Activated T-helper 1 cell treated with anti-CD3 and anti-CD28 coated beads, Interleukin-12 subunit alpha, Interleukin-12 subunit beta, Interleukin-2, Interleukin-4 antibody, amounts not matched to agents 30 ng/mL and 10 ng/mL and 1 ng/mL, durations not matched to agents 14 hours and 24 hours and 36 hours (primary cell): ENCODE measurements around the gene NAV2. TPM values are rescaled to one million over a fixed set of nuclear protein-coding genes. Genes with fewer than 3 reads are reported as not detected.
A peak's percentile ranks its signal among the peaks of the same experiment; 100 is the strongest.

Source experiments
- DNase-seq: peaks from one replicate; pipeline ENCODE4 v3.0.0; 2021; ENCODE audit warnings: low spot score
- H3K27ac Mint-ChIP-seq: one replicate; pipeline ENCODE4 v1.8.0; 2021; ENCODE audit warnings: mild to moderate bottlenecking, mixed read lengths
- H3K27me3 Mint-ChIP-seq: one replicate; pipeline ENCODE4 v1.8.0; 2022; ENCODE audit warnings: mild to moderate bottlenecking, moderate library complexity, mixed read lengths; ENCODE audit not compliant: insufficient read depth
- H3K36me3 Mint-ChIP-seq: one replicate; pipeline ENCODE4 v1.8.0; 2021; ENCODE audit warnings: low read depth, mixed read lengths
- H3K4me1 Mint-ChIP-seq: one replicate; pipeline ENCODE4 v1.8.0; 2021; ENCODE audit warnings: low read depth, mixed read lengths
- H3K4me3 Mint-ChIP-seq: one replicate; pipeline ENCODE4 v1.8.0; 2021; ENCODE audit warnings: mild to moderate bottlenecking, moderate library complexity, mixed read lengths
- H3K9me3 Mint-ChIP-seq: one replicate; pipeline ENCODE4 v1.8.0; 2021; ENCODE audit warnings: mixed read lengths
- intact Hi-C: fragments of 100-400 bp; cut with micrococcal nuclease; formaldehyde crosslinking; loops from one replicate; pipeline ENCODE4 v1.15.1; 2024
- total RNA-seq: library from RNA; stranded (reverse); gene quantifications from 2 replicates; pipeline ENCODE4 v1.2.3, GENCODE V29; 2022

Gene NAV2
- total RNA-seq, 1 donor from 2014 or later = 0.34 TPM

DNA sequence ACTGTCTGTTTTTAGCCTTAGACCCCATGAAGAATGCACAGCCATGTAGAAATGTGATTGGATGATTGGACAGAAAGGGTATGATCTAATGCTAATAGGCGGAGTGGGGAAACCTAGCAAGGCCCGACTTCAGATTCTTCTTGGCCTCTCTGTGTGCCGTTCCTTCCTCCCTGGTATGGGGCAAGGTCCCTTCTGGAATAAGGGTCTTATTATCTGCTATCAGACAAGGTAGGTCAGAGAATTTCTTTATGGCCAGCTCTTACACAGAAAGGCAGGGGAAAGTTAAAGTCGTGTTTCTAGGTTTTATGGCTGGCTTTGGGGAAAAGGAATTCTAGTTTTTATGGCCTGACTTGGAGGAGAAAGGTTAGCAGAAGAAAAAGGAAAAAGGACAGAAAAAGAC, 417.0 kb downstream of the NAV2 start:
- Mint-ChIP-seq H3K27ac (no peak overlapping the region), H3K27me3 (peaks cover 24% of the 10 kb centered on the region), H3K4me1 (peaks cover 14% of the 10 kb centered on the region), H3K36me3 (no peaks in the 10 kb centered on the region), H3K9me3 (no peaks in the 10 kb centered on the region), H3K4me3 (no peak overlapping the region)
- DNase-seq = no peak
- intact Hi-C loops = loop anchor here (5.0 kb wide), 1 partner anchor 192 kb away; no protein-coding TSS in a partner anchor

DNA sequence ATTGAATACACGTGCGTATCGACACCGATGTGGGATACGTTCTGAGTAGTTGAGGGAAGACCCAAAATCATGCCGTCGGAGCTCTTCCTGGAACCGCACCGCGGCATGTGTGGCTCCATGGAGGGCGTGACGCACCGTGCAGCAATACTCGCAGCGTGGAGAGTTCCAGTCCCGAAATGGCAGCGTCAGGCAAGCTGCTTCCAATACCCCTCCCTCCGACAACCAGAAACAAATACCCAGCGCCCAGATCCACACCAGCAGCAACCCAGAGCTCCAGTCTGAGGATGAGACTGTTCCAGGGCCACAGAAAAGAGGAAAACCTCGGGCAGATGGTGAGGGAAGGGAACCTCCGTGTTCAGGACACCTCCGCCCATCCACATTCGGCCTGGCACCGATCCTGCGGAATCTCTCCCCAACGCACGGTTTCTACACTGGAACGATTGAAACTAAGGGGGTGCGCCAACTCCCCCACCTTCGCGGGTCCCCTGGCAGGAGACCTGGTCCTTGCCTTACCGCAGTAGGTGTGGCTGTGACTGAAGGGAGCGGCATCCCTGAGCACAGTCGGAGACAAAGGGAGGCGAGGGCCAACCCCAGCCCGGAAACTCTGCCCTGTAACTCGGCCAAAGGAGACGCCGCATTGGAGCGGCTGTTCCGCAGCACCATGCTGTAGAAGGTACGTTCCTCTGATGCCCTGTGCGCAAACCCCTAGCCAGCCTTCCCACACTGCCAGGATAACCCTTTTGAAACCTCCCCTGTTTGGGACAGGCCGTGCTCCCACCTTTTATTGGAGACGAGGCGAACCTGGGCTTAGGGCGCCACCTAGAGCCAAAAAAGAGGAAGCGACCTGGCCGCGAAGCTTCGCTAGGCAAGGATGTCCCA, 419.4 kb downstream of the NAV2 start:
- Mint-ChIP-seq H3K27me3 (peaks cover 21% of the 10 kb centered on the region), H3K4me3 (peak overlapping the region; percentile 67), H3K4me1 (peaks cover 14% of the 10 kb centered on the region), H3K36me3 (no peaks in the 10 kb centered on the region), H3K9me3 (no peaks in the 10 kb centered on the region), H3K27ac (no peak overlapping the region)
- intact Hi-C loops = loop anchor here (1.0 to 5.0 kb wide), 2 partner anchors 181 to 195 kb away; no protein-coding TSS in a partner anchor
- DNase-seq = peak; percentile 20

DNA sequence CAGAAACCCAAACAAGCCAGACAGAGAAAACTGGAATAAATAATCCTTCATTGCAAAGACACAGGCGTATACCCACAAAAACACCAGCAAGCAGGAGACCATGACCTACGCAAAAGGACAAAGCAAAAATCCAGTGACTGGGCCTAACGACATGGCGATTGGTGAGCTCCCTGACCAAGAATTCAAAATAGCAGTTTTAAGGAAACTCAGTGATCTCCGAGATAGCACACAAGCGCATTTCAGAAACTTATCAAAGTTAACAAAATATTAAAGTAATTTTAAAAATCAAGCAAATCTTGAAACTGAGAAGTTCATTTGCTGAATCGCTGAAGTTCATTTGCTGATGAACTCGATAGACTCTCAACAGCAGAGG, 420.0 kb downstream of the NAV2 start:
- Mint-ChIP-seq H3K36me3 (no peaks in the 10 kb centered on the region), H3K4me3 (peak overlapping the region; percentile 67), H3K4me1 (peaks cover 14% of the 10 kb centered on the region), H3K27ac (no peak overlapping the region), H3K27me3 (peaks cover 21% of the 10 kb centered on the region), H3K9me3 (no peaks in the 10 kb centered on the region)
- DNase-seq = no peak
- intact Hi-C loops = loop anchor here (1.0 to 5.0 kb wide), 2 partner anchors 181 to 195 kb away; no protein-coding TSS in a partner anchor

DNA sequence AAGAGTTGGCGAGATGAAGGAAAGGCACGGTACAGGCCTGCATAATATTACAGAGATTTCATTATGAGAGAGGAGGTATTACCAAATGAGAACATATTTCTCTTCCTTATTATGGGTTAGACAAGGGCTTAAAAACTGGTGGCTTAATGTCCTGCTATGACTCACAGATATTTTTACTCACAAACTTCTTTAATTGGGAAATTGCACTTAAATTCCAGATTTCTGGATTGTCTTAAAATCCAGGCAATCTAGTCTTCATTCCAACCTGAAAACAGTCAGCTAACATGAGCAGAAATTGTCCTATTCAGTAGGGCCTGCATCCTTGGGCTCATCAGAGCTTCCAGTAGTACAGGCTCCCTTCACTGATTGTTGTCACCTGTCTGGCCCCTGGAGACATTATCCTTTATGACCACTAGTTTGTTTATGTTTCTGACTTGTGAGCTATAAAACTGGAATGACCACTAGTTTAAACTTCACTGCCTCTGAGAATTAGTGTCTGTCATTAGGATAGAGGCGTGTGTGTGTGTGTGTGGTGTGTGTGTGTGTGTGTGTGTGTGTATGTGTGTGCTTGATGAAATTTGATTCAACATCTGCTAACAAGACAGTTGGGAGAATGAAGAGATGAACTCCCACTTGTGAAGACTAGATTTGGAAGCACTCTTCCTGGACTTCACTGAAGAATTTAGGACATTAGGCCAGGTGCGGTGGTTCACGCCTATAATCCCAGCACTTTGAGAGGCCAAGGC, 422.5 kb downstream of the NAV2 start:
- H3K9me3 Mint-ChIP-seq = no peaks in the 10 kb centered on the region
- H3K27ac Mint-ChIP-seq = no peak overlapping the region
- H3K4me1 Mint-ChIP-seq = peaks cover 14% of the 10 kb centered on the region
- H3K36me3 Mint-ChIP-seq = no peaks in the 10 kb centered on the region
- H3K27me3 Mint-ChIP-seq = peaks cover 19% of the 10 kb centered on the region
- H3K4me3 Mint-ChIP-seq = no peak overlapping the region
- intact Hi-C loops = loop anchor here (5.0 kb wide), 1 partner anchor 198 kb away; no protein-coding TSS in a partner anchor
- no peak for DNase-seq

DNA sequence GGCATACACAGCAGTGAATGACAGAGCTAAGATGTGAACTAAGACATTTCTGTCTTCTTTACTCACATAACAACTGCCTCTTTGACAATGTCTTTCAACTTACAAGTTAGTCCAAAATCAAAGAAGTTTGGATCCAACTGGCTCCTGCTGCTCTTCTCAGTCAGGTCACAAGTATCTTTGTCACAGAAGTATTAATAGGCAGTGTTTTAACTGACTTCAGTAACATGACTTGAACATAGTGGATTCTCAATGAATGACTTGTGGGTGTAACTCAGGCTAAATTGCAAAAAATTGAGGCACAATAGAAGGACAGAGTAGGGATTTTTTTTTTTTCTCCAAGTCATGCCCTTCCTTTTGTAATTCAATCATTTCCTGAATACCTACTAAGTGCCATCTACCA, 425.0 kb downstream of the NAV2 start:
- no peak overlapping the region for H3K27ac Mint-ChIP-seq
- peaks cover 10% of the 10 kb centered on the region for H3K27me3 Mint-ChIP-seq
- no peak overlapping the region for H3K4me3 Mint-ChIP-seq
- DNase-seq = no peak
- intact Hi-C loops = no loop called here
- no peaks in the 10 kb centered on the region for H3K36me3 Mint-ChIP-seq
- peaks cover under 1% of the 10 kb centered on the region for H3K4me1 Mint-ChIP-seq
- no peaks in the 10 kb centered on the region for H3K9me3 Mint-ChIP-seq

DNA sequence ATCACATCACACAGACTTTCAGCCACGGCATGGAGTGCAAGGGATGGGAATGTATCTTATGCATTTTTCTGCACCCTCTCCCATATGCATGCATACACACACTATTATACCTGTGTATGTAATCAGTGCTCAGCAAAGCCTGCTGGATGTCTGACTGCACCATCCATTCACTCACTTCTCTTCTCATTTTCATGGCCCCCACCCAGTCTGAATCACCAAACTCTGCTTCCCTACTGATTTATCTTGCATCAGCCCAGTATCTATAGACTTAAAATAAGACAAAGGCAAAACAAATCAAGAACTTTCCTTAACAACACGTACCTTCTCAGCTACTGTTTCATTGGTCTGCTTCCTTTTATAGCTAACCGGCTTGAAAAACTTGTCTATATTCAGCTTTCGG, 426.1 kb downstream of the NAV2 start:
- no peak for DNase-seq
- Mint-ChIP-seq H3K9me3 (no peaks in the 10 kb centered on the region), H3K4me3 (no peak overlapping the region), H3K4me1 (no peaks in the 10 kb centered on the region), H3K36me3 (no peaks in the 10 kb centered on the region), H3K27ac (no peak overlapping the region), H3K27me3 (peaks cover 9% of the 10 kb centered on the region)
- intact Hi-C loops = no loop called here

DNA sequence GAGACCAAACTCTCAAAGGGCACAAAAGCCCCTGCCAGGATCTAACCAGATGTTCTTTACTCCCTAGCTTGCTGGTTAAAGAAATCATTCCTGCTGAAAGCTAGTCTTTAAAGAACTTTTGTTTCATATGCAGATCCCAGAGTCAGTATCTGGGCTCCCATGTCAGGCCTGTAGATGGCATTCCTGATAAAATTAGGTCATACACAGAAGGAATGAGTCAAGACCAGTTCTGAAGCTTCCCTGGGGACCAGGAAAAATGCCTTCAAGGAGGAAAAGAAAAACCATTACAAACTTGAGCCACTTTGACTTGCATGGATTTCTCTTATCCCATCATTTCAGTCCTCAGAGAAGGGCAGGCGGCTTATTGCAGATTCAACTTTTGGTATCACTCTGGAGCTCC, 441.7 kb downstream of the NAV2 start:
- Mint-ChIP-seq H3K4me3 (no peak overlapping the region), H3K27me3 (peaks cover 44% of the 10 kb centered on the region), H3K4me1 (peaks cover 9% of the 10 kb centered on the region), H3K27ac (no peak overlapping the region), H3K36me3 (peaks cover 4% of the 10 kb centered on the region), H3K9me3 (peaks cover 7% of the 10 kb centered on the region)
- intact Hi-C loops = loop anchor here (10.0 kb wide), 1 partner anchor 180 kb away; no protein-coding TSS in a partner anchor
- DNase-seq = no peak

DNA sequence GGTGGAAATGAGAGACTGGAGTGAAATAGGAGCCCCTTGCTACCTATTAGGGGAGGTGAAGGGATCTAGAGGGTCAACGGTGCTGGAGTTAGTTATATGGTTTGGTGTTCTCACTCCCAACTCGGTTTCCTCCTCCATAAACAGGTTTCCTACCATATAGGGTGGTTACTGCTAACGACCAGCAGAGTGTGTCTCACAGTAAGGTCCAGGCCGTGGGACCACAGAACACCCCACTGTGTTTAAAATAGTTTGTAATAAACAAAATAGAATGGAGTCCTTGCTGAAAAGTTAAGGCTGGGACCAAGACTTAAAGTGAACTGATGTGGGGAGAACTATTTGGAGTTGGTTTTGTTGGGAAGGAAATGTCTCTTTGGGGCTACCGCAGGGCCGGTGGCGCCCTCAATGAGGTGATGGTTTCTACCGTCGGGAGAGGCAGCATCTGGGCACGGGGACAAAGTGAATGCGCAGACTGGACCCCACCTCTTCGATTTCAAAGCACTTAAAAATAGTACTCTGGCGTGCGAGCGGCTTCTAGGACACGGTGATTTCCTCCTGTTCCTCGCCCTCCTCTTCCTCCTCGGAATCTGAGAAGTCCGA, 443.1 kb downstream of the NAV2 start:
- H3K36me3 Mint-ChIP-seq = peaks cover 4% of the 10 kb centered on the region
- peaks cover 9% of the 10 kb centered on the region for H3K4me1 Mint-ChIP-seq
- peak overlapping the region; percentile 62 for H3K4me3 Mint-ChIP-seq
- DNase-seq = no peak
- peaks cover 56% of the 10 kb centered on the region for H3K27me3 Mint-ChIP-seq
- H3K27ac Mint-ChIP-seq = no peak overlapping the region
- intact Hi-C loops = loop anchor here (2.0 to 10.0 kb wide), 3 partner anchors 52 to 443 kb away; partner anchors contain the start of gene SLC6A5
- H3K9me3 Mint-ChIP-seq = peaks cover 12% of the 10 kb centered on the region

DNA sequence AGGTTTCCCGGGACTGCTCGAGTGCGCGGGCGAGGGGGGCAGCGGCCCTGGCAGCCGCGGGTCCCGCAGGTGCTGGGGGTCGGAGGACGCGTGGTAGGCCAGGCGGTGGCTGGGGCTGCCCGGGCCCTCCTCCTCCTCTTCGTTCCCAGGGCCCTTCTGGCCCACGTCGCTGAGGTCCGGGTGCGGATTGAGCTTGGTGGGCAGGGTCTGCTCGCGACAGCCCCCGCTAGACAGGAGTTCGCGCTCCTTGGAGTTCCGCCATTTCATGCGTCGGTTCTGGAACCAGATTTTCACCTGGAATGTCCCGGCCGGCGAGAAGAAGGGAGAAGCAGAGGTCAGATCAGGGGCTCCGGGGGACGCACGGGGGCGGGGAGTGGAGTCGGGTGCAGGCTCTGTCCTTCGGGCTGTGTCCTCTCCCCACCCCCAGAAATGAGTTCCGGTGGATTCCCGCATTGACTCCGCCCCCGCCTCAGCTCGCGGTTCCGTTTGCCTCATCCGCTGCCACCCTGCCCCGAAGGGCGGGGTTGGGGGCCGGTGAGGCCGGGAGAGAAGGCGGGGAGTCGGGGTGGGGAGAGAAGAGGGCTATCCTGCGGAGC, 443.7 kb downstream of the NAV2 start:
- Mint-ChIP-seq H3K27me3 (peaks cover 61% of the 10 kb centered on the region), H3K9me3 (peaks cover 14% of the 10 kb centered on the region), H3K27ac (peak overlapping the region; percentile 65), H3K4me1 (peaks cover 9% of the 10 kb centered on the region), H3K4me3 (peak overlapping the region; percentile 62), H3K36me3 (peaks cover 4% of the 10 kb centered on the region)
- intact Hi-C loops = loop anchor here (2.0 to 10.0 kb wide), 3 partner anchors 51 to 442 kb away; partner anchors contain the start of gene SLC6A5
- peak; percentile 11 for DNase-seq

DNA sequence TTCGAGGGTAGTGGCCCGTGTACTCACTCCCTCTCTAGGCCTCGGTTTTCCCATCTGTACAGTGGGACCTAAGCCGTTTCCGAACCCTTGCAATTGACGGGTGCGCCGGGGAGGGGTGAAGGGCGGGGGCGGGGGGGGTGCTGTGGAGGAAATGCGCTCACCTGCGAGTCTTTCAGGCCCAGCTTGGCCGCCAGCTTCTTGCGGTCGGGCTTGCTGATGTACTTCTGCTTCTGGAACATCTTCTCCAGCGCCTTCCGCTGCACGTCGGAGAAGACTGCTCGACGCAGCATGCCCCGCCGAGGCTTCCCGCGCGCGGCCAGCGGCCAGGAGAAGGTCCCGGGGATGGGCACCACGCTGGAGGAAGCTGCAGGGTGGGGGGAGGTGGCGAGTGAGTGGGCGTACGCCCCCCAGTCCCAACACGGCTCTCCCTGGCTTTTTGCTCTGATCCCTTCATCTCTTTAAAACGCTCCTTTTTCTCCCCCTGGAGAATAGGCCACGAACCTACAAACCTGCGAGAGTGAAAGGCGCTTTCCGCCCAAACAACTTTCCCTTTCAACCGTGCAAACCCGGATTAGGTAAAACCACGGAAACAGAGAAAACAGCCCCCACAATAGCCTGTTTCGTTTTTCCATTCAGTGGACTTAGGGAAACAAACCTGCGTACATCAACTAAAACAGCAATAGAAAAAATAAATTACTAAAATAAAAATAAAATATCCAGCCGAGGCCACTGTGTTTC, 444.4 kb downstream of the NAV2 start:
- H3K27ac Mint-ChIP-seq = peak overlapping the region; percentile 52
- H3K9me3 Mint-ChIP-seq = peaks cover 14% of the 10 kb centered on the region
- peaks cover 67% of the 10 kb centered on the region for H3K27me3 Mint-ChIP-seq
- H3K4me1 Mint-ChIP-seq = peaks cover 9% of the 10 kb centered on the region
- H3K4me3 Mint-ChIP-seq = peak overlapping the region; percentile 53
- intact Hi-C loops = loop anchor here (2.0 to 10.0 kb wide), 3 partner anchors 50 to 442 kb away; partner anchors contain the start of gene SLC6A5
- DNase-seq = no peak
- peaks cover 4% of the 10 kb centered on the region for H3K36me3 Mint-ChIP-seq

DNA sequence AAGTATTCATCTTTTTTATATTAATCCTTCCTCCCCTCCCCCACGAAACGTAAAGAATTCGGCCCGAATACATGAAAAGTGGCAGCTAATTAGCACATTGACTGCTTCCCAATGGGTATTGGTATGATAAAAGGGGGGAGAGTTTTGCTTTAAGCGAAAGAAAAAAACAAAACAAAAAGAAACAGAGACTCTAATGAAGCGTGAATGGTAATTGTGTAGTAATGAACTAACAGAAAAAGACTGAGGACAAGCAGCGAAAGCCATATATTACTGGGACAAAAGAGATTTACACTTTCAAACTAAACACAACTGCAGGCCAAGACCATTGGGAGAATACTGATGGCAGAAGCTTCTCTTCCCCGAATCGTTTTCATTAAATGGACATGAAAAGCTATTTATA, 445.1 kb downstream of the NAV2 start:
- Mint-ChIP-seq H3K4me1 (peaks cover 9% of the 10 kb centered on the region), H3K9me3 (peaks cover 14% of the 10 kb centered on the region), H3K27ac (peak overlapping the region; percentile 34), H3K36me3 (peaks cover 7% of the 10 kb centered on the region), H3K4me3 (no peak overlapping the region), H3K27me3 (peaks cover 73% of the 10 kb centered on the region)
- DNase-seq = no peak
- intact Hi-C loops = loop anchor here (2.0 to 10.0 kb wide), 3 partner anchors 50 to 441 kb away; partner anchors contain the start of gene SLC6A5
